Measurements from ENCODE around the gene LRSAM1.

The LRSAM1 gene

GRCh38 chr9:127548352-127548881, 97.1 kb downstream of the LRSAM1 start:
- no peak overlapping the region for H3K18ac ChIP-seq (ENCODE audit: low read length)
- peaks cover 3% of the 10 kb centered on the region for H3K79me1 ChIP-seq (ENCODE audit: low read depth, low read length)
- no peak overlapping the region for H4K8ac ChIP-seq (ENCODE audit: low read depth, low read length)
- H3K36me3 ChIP-seq (replicated peaks in 1 of 2; ENCODE audit: control insufficient read depth in 2 of 2, insufficient read depth in 2 of 2, low read length in 2 of 2) = no peaks in the 10 kb centered on the region
- H3K27ac ChIP-seq (replicated peaks; ENCODE audit: low read length) = no peak overlapping the region
- H3K9ac ChIP-seq (ENCODE audit: low read depth, low read length, poor library complexity) = no peak overlapping the region
- no peak overlapping the region for H3K14ac ChIP-seq (ENCODE audit: low read length)
- no peaks in the 10 kb centered on the region for H3K27me3 ChIP-seq (ENCODE audit: control insufficient read depth in 3 of 3, insufficient read depth in 3 of 3, low read depth in 1 of 3, low read length in 3 of 3)
- no peak overlapping the region for H2AK5ac ChIP-seq (ENCODE audit: low read depth, low read length)
- no peak overlapping the region for H4K91ac ChIP-seq (ENCODE audit: low read depth, low read length, poor library complexity)
- no peak overlapping the region for H3K4ac ChIP-seq (ENCODE audit: low read length)
- no peak overlapping the region for H3K4me3 ChIP-seq (ENCODE audit: low read length in 2 of 2)
- no peak overlapping the region for H2BK15ac ChIP-seq (ENCODE audit: low read length)
- no peak overlapping the region for H2AFZ ChIP-seq (ENCODE audit: low read length)
- no peaks in the 10 kb centered on the region for H3K9me3 ChIP-seq (replicated peaks in 1 of 2; ENCODE audit: control insufficient read depth in 2 of 2, insufficient read depth in 1 of 2, low read depth in 1 of 2, low read length in 2 of 2)
- H3K4me2 ChIP-seq (ENCODE audit: insufficient read depth, low read length, poor library complexity, severe bottlenecking) = no peak overlapping the region
- H2BK12ac ChIP-seq (ENCODE audit: low read length) = no peak overlapping the region
- H3K4me1 ChIP-seq (ENCODE audit: control insufficient read depth in 2 of 2, insufficient read depth in 1 of 2, low read depth in 1 of 2, low read length in 2 of 2) = peaks cover 6 to 17% of the 10 kb centered on the region in 2 donors
- H3K23ac ChIP-seq (ENCODE audit: low read depth, low read length, poor library complexity) = no peak overlapping the region
- H2BK120ac ChIP-seq (ENCODE audit: low read depth, low read length) = no peak overlapping the region
- no CpG with 5 or more reads among the region's 10 CpGs for WGBS, 2 donors (ENCODE audit: extremely low coverage in 2 of 2, insufficient read length in 2 of 2, insufficient replicate concordance in 1 of 2)
- DNase-seq (ENCODE audit: low spot score) = no peak
- H2BK5ac ChIP-seq (ENCODE audit: low read length) = no peak overlapping the region

- H2BK5ac ChIP-seq (ENCODE audit: low read length) = no peak overlapping the region
- no peak overlapping the region for H3K4ac ChIP-seq (ENCODE audit: low read length)
- H2AK5ac ChIP-seq (ENCODE audit: low read depth, low read length) = no peak overlapping the region
These were observed 97.9 kb downstream of the LRSAM1 start for GRCh38 chr9:127549218-127549617.

GRCh38 chr9:127549751-127550150, 98.4 kb downstream of the LRSAM1 start:
- Histone ChIP-seq H2AK5ac (ENCODE audit: low read depth, low read length) (no peak overlapping the region), H3K36me3 (replicated peaks in 1 of 2; ENCODE audit: control insufficient read depth in 2 of 2, insufficient read depth in 2 of 2, low read length in 2 of 2) (no peaks in the 10 kb centered on the region), H4K91ac (ENCODE audit: low read depth, low read length, poor library complexity) (no peak overlapping the region), H3K18ac (ENCODE audit: low read length) (peak overlapping the region; percentile 16), H3K4me3 (ENCODE audit: low read length in 2 of 2) (no peak overlapping the region), H3K23ac (ENCODE audit: low read depth, low read length, poor library complexity) (no peak overlapping the region), H3K27me3 (ENCODE audit: control insufficient read depth in 3 of 3, insufficient read depth in 3 of 3, low read depth in 1 of 3, low read length in 3 of 3) (no peaks in the 10 kb centered on the region), H3K9ac (ENCODE audit: low read depth, low read length, poor library complexity) (no peak overlapping the region), H4K8ac (ENCODE audit: low read depth, low read length) (no peak overlapping the region), H2BK15ac (ENCODE audit: low read length) (no peak overlapping the region), H3K14ac (ENCODE audit: low read length) (no peak overlapping the region), H3K79me1 (ENCODE audit: low read depth, low read length) (peaks cover 3% of the 10 kb centered on the region), H2BK12ac (ENCODE audit: low read length) (no peak overlapping the region), H2AFZ (ENCODE audit: low read length) (no peak overlapping the region), H3K9me3 (replicated peaks in 1 of 2; ENCODE audit: control insufficient read depth in 2 of 2, insufficient read depth in 1 of 2, low read depth in 1 of 2, low read length in 2 of 2) (no peaks in the 10 kb centered on the region), H3K4me2 (ENCODE audit: insufficient read depth, low read length, poor library complexity, severe bottlenecking) (no peak overlapping the region), H2BK5ac (ENCODE audit: low read length) (no peak overlapping the region), H3K27ac (replicated peaks; ENCODE audit: low read length) (no peak overlapping the region), H3K4ac (ENCODE audit: low read length) (no peak overlapping the region), H3K4me1 (ENCODE audit: control insufficient read depth in 2 of 2, insufficient read depth in 1 of 2, low read depth in 1 of 2, low read length in 2 of 2) (peaks cover 6 to 17% of the 10 kb centered on the region in 2 donors), H2BK120ac (ENCODE audit: low read depth, low read length) (no peak overlapping the region)
- DNase-seq (ENCODE audit: low spot score) = no peak
- WGBS, 2 donors (ENCODE audit: extremely low coverage in 2 of 2, insufficient read length in 2 of 2, insufficient replicate concordance in 1 of 2) = no CpG with 5 or more reads among the region's 8 CpGs

More at GRCh38 chr9:127549218-127549617, 97.9 kb downstream of the LRSAM1 start:
- Histone ChIP-seq H3K14ac (ENCODE audit: low read length) (no peak overlapping the region), H3K23ac (ENCODE audit: low read depth, low read length, poor library complexity) (peak overlapping the region; percentile 26), H3K36me3 (replicated peaks in 1 of 2; ENCODE audit: control insufficient read depth in 2 of 2, insufficient read depth in 2 of 2, low read length in 2 of 2) (no peaks in the 10 kb centered on the region), H3K18ac (ENCODE audit: low read length) (no peak overlapping the region), H3K4me2 (ENCODE audit: insufficient read depth, low read length, poor library complexity, severe bottlenecking) (no peak overlapping the region), H3K4me3 (ENCODE audit: low read length in 2 of 2) (peak overlapping the region in 1 of 2 donors; percentile 56), H4K91ac (ENCODE audit: low read depth, low read length, poor library complexity) (no peak overlapping the region), H2AFZ (ENCODE audit: low read length) (no peak overlapping the region), H3K27ac (replicated peaks; ENCODE audit: low read length) (no peak overlapping the region), H4K8ac (ENCODE audit: low read depth, low read length) (no peak overlapping the region), H2BK15ac (ENCODE audit: low read length) (no peak overlapping the region), H3K4me1 (ENCODE audit: control insufficient read depth in 2 of 2, insufficient read depth in 1 of 2, low read depth in 1 of 2, low read length in 2 of 2) (peaks cover 6 to 17% of the 10 kb centered on the region in 2 donors), H2BK120ac (ENCODE audit: low read depth, low read length) (no peak overlapping the region), H3K27me3 (ENCODE audit: control insufficient read depth in 3 of 3, insufficient read depth in 3 of 3, low read depth in 1 of 3, low read length in 3 of 3) (no peaks in the 10 kb centered on the region), H3K9ac (ENCODE audit: low read depth, low read length, poor library complexity) (peak overlapping the region; percentile 66), H3K9me3 (replicated peaks in 1 of 2; ENCODE audit: control insufficient read depth in 2 of 2, insufficient read depth in 1 of 2, low read depth in 1 of 2, low read length in 2 of 2) (no peaks in the 10 kb centered on the region), H3K79me1 (ENCODE audit: low read depth, low read length) (peaks cover 3% of the 10 kb centered on the region), H2BK12ac (ENCODE audit: low read length) (no peak overlapping the region)
- no peak for DNase-seq (ENCODE audit: low spot score)
- no CpG with 5 or more reads among the region's 10 CpGs for WGBS, 2 donors (ENCODE audit: extremely low coverage in 2 of 2, insufficient read length in 2 of 2, insufficient replicate concordance in 1 of 2)

DNA sequence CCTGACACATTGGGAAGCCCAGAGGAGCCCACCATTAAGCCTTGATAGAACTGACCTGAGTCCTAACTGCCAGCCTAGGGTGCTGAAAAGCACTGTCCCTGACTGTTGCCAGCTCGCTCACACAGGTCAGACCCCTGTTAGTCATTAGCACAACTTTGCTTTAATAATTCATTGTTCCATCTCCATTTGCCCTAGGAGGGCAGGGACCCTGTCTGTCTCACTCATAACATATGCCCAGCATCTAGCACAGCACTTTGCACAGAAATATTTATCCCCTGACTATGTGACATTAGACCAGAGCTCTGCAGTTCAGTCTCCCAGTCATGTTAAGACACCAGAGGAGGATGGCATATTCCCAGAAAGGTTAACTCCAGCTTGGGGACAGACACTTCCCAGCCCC, 99.0 kb downstream of the LRSAM1 start:
- peaks cover 9 to 17% of the 10 kb centered on the region in 2 donors for H3K4me1 ChIP-seq (ENCODE audit: control insufficient read depth in 2 of 2, insufficient read depth in 1 of 2, low read depth in 1 of 2, low read length in 2 of 2)
- H2AFZ ChIP-seq (ENCODE audit: low read length) = no peak overlapping the region
- H2AK5ac ChIP-seq (ENCODE audit: low read depth, low read length) = no peak overlapping the region
- H3K4me3 ChIP-seq (ENCODE audit: low read length in 2 of 2) = no peak overlapping the region
- DNase-seq (ENCODE audit: low spot score) = no peak
- no peak overlapping the region for H2BK12ac ChIP-seq (ENCODE audit: low read length)
- H3K14ac ChIP-seq (ENCODE audit: low read length) = no peak overlapping the region
- no peak overlapping the region for H2BK5ac ChIP-seq (ENCODE audit: low read length)
- no peak overlapping the region for H3K4ac ChIP-seq (ENCODE audit: low read length)
- H2BK120ac ChIP-seq (ENCODE audit: low read depth, low read length) = no peak overlapping the region
- H3K23ac ChIP-seq (ENCODE audit: low read depth, low read length, poor library complexity) = no peak overlapping the region
- H2BK15ac ChIP-seq (ENCODE audit: low read length) = no peak overlapping the region
- H4K8ac ChIP-seq (ENCODE audit: low read depth, low read length) = no peak overlapping the region
- H3K9me3 ChIP-seq (replicated peaks in 1 of 2; ENCODE audit: control insufficient read depth in 2 of 2, insufficient read depth in 1 of 2, low read depth in 1 of 2, low read length in 2 of 2) = no peaks in the 10 kb centered on the region
- no peak overlapping the region for H3K18ac ChIP-seq (ENCODE audit: low read length)
- no peak overlapping the region for H3K27ac ChIP-seq (replicated peaks; ENCODE audit: low read length)
- no peak overlapping the region for H3K9ac ChIP-seq (ENCODE audit: low read depth, low read length, poor library complexity)
- H4K91ac ChIP-seq (ENCODE audit: low read depth, low read length, poor library complexity) = no peak overlapping the region
- H3K4me2 ChIP-seq (ENCODE audit: insufficient read depth, low read length, poor library complexity, severe bottlenecking) = no peak overlapping the region
- H3K36me3 ChIP-seq (replicated peaks in 1 of 2; ENCODE audit: control insufficient read depth in 2 of 2, insufficient read depth in 2 of 2, low read length in 2 of 2) = no peaks in the 10 kb centered on the region
- no peaks in the 10 kb centered on the region for H3K27me3 ChIP-seq (ENCODE audit: control insufficient read depth in 3 of 3, insufficient read depth in 3 of 3, low read depth in 1 of 3, low read length in 3 of 3)
- H3K79me1 ChIP-seq (ENCODE audit: low read depth, low read length) = peaks cover 3% of the 10 kb centered on the region
- WGBS, 2 donors (ENCODE audit: extremely low coverage in 2 of 2, insufficient read length in 2 of 2, insufficient replicate concordance in 1 of 2) = no CpG with 5 or more reads among the region's 1 CpG

All from neuronal stem cell (in vitro differentiated cells).